SK-N-MC (cell line): Measurements from ENCODE around the gene P2RY2.

Experiments
- DNase-seq: peaks from one replicate; pipeline ENCODE4 v3.0.0-alpha.2; 2011; ENCODE audit warnings: low read depth, low spot score
- H3K27ac ChIP-seq: fragments of 200-600 bp; sonication (generic); 2 replicates; pipeline ENCODE4 v1.5.1; 2016; ENCODE audit warnings: mixed run types
- H3K36me3 ChIP-seq: fragments of 200-600 bp; sonication (generic); 2 replicates; pipeline ENCODE4 v1.6.1; 2017; ENCODE audit warnings: antibody characterized with exemption, low read length, mixed read lengths; ENCODE audit not compliant: insufficient read depth
- H3K4me3 ChIP-seq: fragments of 200-600 bp; sonication (generic); 2 replicates; pipeline ENCODE4 v1.5.1; 2016
- H3K9ac ChIP-seq: fragments of 200-600 bp; sonication (generic); 2 replicates; pipeline ENCODE4 v1.8.0; 2017; ENCODE audit warnings: mixed run types, mixed read lengths; ENCODE audit not compliant: insufficient read length
- H3K9me3 ChIP-seq: fragments of 200-600 bp; sonication (generic); 2 replicates; pipeline ENCODE4 v1.6.1; 2017; ENCODE audit warnings: low read depth, mild to moderate bottlenecking, antibody characterized with exemption, low read length, moderate library complexity, mixed read lengths
- EZH2 ChIP-seq: fragments of 200-600 bp; sonication (generic); IDR thresholded peaks from one replicate; pipeline ENCODE4 v1.6.1; 2017; ENCODE audit warnings: antibody characterized with exemption
- FOXP2 ChIP-seq: optimal IDR thresholded peaks from 2 replicates; pipeline ENCODE3; 2011; ENCODE audit warnings: mild to moderate bottlenecking, moderate library complexity; ENCODE audit not compliant: insufficient read depth; ENCODE audit errors: extremely low read length, control extremely low read depth
- POLR2AphosphoS5 ChIP-seq: IDR thresholded peaks from 2 replicates; pipeline ENCODE4 v1.6.1; 2012; ENCODE audit warnings: mild to moderate bottlenecking, low read depth, low read length, borderline replicate concordance

P2RY2 gene

GRCh38 chr11:73186294-73186850 is 31.7 kb upstream of the P2RY2 start:
- Histone ChIP-seq H3K9ac (no peak overlapping the region), H3K36me3 (no peaks in the 10 kb centered on the region), H3K4me3 (no peak overlapping the region), H3K9me3 (no peaks in the 10 kb centered on the region), H3K27ac (no peak overlapping the region)
- no peak for DNase-seq
- TF ChIP-seq POLR2AphosphoS5 (no peak), EZH2 (no peak), FOXP2 (no peak)

DNA sequence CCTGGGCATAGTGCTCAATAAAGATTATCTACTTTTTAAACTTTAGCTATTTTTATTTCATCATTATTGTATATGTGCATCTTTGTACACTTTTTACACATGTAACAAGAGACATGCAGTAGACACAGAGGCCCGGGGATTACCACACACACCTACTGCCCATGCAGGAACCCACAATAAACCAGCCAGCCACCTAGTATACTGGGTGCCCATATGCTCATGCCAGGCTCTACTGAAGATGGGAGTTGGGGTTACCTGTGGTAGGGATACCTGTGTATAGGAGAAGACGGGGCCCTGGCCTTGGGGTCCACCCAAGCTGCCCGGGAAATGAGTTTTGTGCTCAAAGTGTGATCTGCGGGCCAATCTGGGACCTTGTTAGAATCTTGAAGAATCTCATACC is 31.2 kb upstream of the P2RY2 start:
- H3K27ac ChIP-seq, result no peak overlapping the region
- DNase-seq, result no peak
- no peak overlapping the region for H3K9ac ChIP-seq
- H3K4me3 ChIP-seq, result no peak overlapping the region
- H3K36me3 ChIP-seq, result no peaks in the 10 kb centered on the region
- no peaks in the 10 kb centered on the region for H3K9me3 ChIP-seq
- TF ChIP-seq EZH2, result no peak
- TF ChIP-seq POLR2AphosphoS5, result no peak
- no peak for TF ChIP-seq FOXP2

- no peak for TF ChIP-seq EZH2
- TF ChIP-seq POLR2AphosphoS5, result no peak
- no peak for TF ChIP-seq FOXP2
- no peak overlapping the region for H3K27ac ChIP-seq
- H3K9me3 ChIP-seq, result no peaks in the 10 kb centered on the region
- DNase-seq, result no peak
- no peak overlapping the region for H3K9ac ChIP-seq
- no peak overlapping the region for H3K4me3 ChIP-seq
- H3K36me3 ChIP-seq, result no peaks in the 10 kb centered on the region
These were observed 30.2 kb upstream of the P2RY2 start for GRCh38 chr11:73187854-73188253.

- H3K9me3 ChIP-seq, result no peaks in the 10 kb centered on the region
- no peak for DNase-seq
- TF ChIP-seq EZH2 (no peak), FOXP2 (no peak), POLR2AphosphoS5 (no peak)
- H3K9ac ChIP-seq, result no peak overlapping the region
- H3K27ac ChIP-seq, result no peak overlapping the region
- no peaks in the 10 kb centered on the region for H3K36me3 ChIP-seq
- H3K4me3 ChIP-seq, result no peak overlapping the region
These were observed 29.8 kb upstream of the P2RY2 start for GRCh38 chr11:73188301-73188700.

GRCh38 chr11:73189315-73189714 is 28.8 kb upstream of the P2RY2 start:
- Histone ChIP-seq H3K9ac (no peak overlapping the region), H3K27ac (no peak overlapping the region), H3K9me3 (no peaks in the 10 kb centered on the region), H3K36me3 (no peaks in the 10 kb centered on the region), H3K4me3 (no peak overlapping the region)
- DNase-seq, result no peak
- no peak for TF ChIP-seq FOXP2
- no peak for TF ChIP-seq POLR2AphosphoS5
- TF ChIP-seq EZH2, result no peak

DNA sequence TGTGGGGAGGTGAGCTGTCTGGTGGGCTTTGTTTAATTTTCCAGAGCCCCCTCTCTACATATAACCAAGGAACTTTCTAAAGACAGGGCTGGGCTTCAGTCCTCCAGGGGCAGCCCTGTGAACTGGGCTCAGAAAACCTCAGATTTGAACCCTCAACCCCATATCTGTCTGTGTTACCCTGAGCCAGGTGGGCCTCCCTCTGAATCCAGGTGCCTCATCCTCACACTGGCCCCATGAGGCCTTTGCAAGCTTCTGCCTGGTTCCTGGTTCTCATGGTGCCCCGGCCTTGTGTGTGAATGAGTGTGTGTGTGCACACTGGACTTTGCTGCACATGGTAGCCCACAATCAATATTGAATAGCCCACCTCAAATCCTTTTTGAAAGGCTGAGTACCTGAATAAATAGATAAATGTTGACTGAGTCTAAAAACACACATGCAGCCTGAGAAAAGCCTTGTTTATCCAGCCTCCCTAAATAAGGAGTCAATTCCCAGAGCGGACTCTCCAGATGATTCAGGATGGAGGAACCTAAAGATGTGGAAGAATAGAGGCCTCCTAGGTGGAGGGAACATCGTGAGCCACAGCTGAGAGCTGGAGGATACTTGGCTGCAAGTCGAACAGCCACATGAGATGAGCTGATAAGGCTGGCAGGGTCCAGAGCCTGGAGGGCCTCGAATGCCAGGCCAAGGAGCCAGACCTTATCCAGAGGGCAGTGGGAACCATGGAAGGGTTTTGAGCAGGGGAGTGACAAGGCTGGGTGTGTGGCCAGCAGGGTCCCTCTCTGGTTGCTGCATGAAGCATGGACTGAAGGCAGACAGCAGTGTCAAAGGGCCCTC is 28.1 kb upstream of the P2RY2 start:
- TF ChIP-seq POLR2AphosphoS5 (no peak), FOXP2 (no peak), EZH2 (no peak)
- no peak overlapping the region for H3K4me3 ChIP-seq
- H3K36me3 ChIP-seq, result no peaks in the 10 kb centered on the region
- no peak overlapping the region for H3K27ac ChIP-seq
- no peaks in the 10 kb centered on the region for H3K9me3 ChIP-seq
- DNase-seq, result no peak
- H3K9ac ChIP-seq, result no peak overlapping the region

DNA sequence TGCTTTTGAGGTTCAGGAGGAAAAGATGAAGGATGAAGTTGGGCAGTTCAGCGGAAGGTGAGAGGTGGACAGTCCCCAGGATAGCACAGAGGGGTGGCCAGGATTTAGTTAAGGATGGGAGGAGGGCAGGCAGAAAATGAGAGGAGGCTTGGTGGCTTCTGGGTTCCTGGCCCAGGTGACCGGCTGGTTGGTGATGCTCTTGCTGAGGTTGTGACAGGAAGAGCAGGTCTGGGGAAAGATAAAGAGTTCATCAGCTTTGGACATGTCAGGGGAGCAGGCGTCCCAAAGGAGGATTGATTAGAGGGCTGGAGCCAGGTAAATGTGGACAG is 27.6 kb upstream of the P2RY2 start:
- no peak for TF ChIP-seq FOXP2
- Histone ChIP-seq H3K9ac (no peak overlapping the region), H3K36me3 (no peaks in the 10 kb centered on the region), H3K27ac (no peak overlapping the region), H3K9me3 (no peaks in the 10 kb centered on the region), H3K4me3 (no peak overlapping the region)
- DNase-seq, result no peak

DNA sequence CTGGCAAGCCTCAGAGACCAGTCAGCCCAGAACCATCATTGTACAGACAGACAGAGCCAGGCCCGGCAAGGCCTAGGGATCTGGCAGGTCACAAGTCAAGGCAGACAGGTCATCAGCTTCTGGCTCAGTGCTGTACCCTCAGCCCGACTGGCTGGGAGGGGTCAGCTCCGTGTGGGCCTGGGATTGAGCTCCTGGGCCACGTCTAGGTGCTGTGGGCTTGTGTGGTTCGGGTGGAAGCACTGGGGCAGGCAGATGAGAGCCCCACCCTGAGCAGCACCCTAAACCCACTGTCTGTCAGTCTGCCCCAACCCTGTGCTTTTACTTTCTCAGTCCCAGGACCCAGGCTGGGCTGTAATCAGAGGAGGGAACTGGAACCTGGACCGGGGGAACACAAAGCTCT is 26.9 kb upstream of the P2RY2 start:
- no peak for DNase-seq
- Histone ChIP-seq H3K27ac (no peak overlapping the region), H3K9ac (no peak overlapping the region), H3K4me3 (no peak overlapping the region), H3K36me3 (no peaks in the 10 kb centered on the region), H3K9me3 (no peaks in the 10 kb centered on the region)
- TF ChIP-seq EZH2, result no peak
- no peak for TF ChIP-seq FOXP2
- no peak for TF ChIP-seq POLR2AphosphoS5

GRCh38 chr11:73192272-73192671 is 25.8 kb upstream of the P2RY2 start:
- Histone ChIP-seq H3K9me3 (no peaks in the 10 kb centered on the region), H3K27ac (no peak overlapping the region), H3K9ac (no peak overlapping the region), H3K4me3 (no peak overlapping the region), H3K36me3 (no peaks in the 10 kb centered on the region)
- no peak for TF ChIP-seq FOXP2
- no peak for TF ChIP-seq EZH2
- TF ChIP-seq POLR2AphosphoS5, result no peak
- no peak for DNase-seq
